Liver (tissue), 9 donors: ENCODE data around the gene FAM184A. TPM values are rescaled to one million over a fixed set of nuclear protein-coding genes. Genes with fewer than 3 reads are reported as not detected.

Experiments used
- DNase-seq: peaks from one replicate; pipeline ENCODE4 v3.0.0-alpha.2; 2017; ENCODE audit warnings: low spot score
- H3K27ac ChIP-seq, 2 donors: one replicate each; pipeline ENCODE4 v1.7.0; 2013; ENCODE audit warnings: inconsistent platforms in 2 of 2, low read length in 2 of 2, control low read depth in 1 of 2, low read depth in 1 of 2, mild to moderate bottlenecking in 1 of 2
- H3K27me3 ChIP-seq, 4 donors: one replicate each; pipeline versions ENCODE4 v1.6.1 to v1.7.0; 2013; ENCODE audit warnings: low read length in 3 of 4, inconsistent platforms in 1 of 4, mild to moderate bottlenecking in 1 of 4, moderate library complexity in 1 of 4; ENCODE audit not compliant: control insufficient read depth in 4 of 4, insufficient read depth in 4 of 4
- H3K36me3 ChIP-seq, 4 donors: one replicate each; pipeline versions ENCODE4 v1.6.1 to v1.7.0; 2013; ENCODE audit warnings: low read length in 3 of 4, mild to moderate bottlenecking in 3 of 4, low read depth in 1 of 4, moderate library complexity in 1 of 4; ENCODE audit not compliant: control insufficient read depth in 4 of 4, insufficient read depth in 3 of 4
- H3K4me1 ChIP-seq, 4 donors: one replicate each; pipeline versions ENCODE4 v1.6.1 to v1.7.0; 2013; ENCODE audit warnings: low read length in 3 of 4, mild to moderate bottlenecking in 3 of 4, moderate library complexity in 1 of 4; ENCODE audit not compliant: control insufficient read depth in 4 of 4, insufficient read depth in 4 of 4
- H3K4me3 ChIP-seq, 3 donors: one replicate each; pipeline versions ENCODE4 v1.6.1 to v1.7.0; 2013; ENCODE audit warnings: low read length in 3 of 3, control low read depth in 1 of 3, low read depth in 1 of 3, mild to moderate bottlenecking in 1 of 3
- H3K9ac ChIP-seq, 2 donors: one replicate each; pipeline ENCODE4 v1.7.0; 2013; ENCODE audit warnings: low read length in 2 of 2, mild to moderate bottlenecking in 2 of 2, moderate library complexity in 2 of 2, control low read depth in 1 of 2, low read depth in 1 of 2
- H3K9me3 ChIP-seq, 4 donors: one replicate each; pipeline versions ENCODE4 v1.6.1 to v1.7.0; 2013; ENCODE audit warnings: low read length in 3 of 4; ENCODE audit not compliant: control insufficient read depth in 4 of 4
- ATF3 ChIP-seq: IDR thresholded peaks from 2 replicates; pipeline ENCODE4 v1.6.1; 2016; ENCODE audit warnings: antibody characterized with exemption
- CTCF ChIP-seq: fragments of 150-350 bp; IDR thresholded peaks from 2 replicates; pipeline ENCODE4 v1.5.1; 2017; ENCODE audit warnings: improper control_type of control experiment, low read depth, low read length; ENCODE audit not compliant: missing input control
- EGR1 ChIP-seq, 2 donors: IDR thresholded peaks; 2 replicates each; pipeline ENCODE4 v1.6.1; 2016 to 2018; ENCODE audit warnings: antibody characterized with exemption in 2 of 2, low read depth in 2 of 2
- FOXA2 ChIP-seq: IDR thresholded peaks from 2 replicates; pipeline ENCODE4 v1.6.1; 2016; ENCODE audit warnings: antibody characterized with exemption
- HNF4A ChIP-seq, 2 donors: conservative IDR thresholded peaks; 2 replicates each; pipeline ENCODE4 v1.6.1; 2016; ENCODE audit warnings: antibody characterized with exemption in 2 of 2, mild to moderate bottlenecking in 2 of 2
- NR2F2 ChIP-seq: IDR thresholded peaks from 2 replicates; pipeline ENCODE4 v1.6.1; 2016; ENCODE audit warnings: antibody characterized with exemption
- RAD21 ChIP-seq, 2 donors: IDR thresholded peaks; 2 replicates each; pipeline ENCODE4 v1.6.1; 2016; ENCODE audit warnings: antibody characterized with exemption in 2 of 2, mild to moderate bottlenecking in 2 of 2
- REST ChIP-seq: IDR thresholded peaks from 2 replicates; pipeline ENCODE4 v1.6.1; 2016; ENCODE audit warnings: antibody characterized with exemption, mild to moderate bottlenecking
- RXRA ChIP-seq, 2 donors: IDR thresholded peaks; 2 replicates each; pipeline ENCODE4 v1.6.1; 2017 to 2018; ENCODE audit warnings: antibody characterized with exemption in 2 of 2, mild to moderate bottlenecking in 1 of 2
- TAF1 ChIP-seq: conservative IDR thresholded peaks from 2 replicates; pipeline ENCODE4 v1.6.1; 2016; ENCODE audit warnings: antibody characterized with exemption, mild to moderate bottlenecking
- YY1 ChIP-seq: IDR thresholded peaks from 2 replicates; pipeline ENCODE4 v1.6.1; 2016; ENCODE audit warnings: antibody characterized with exemption, mild to moderate bottlenecking
- WGBS: extraction: QIAGEN DNeasy Blood & Tissue Kit; methylation state at CpG from one replicate; pipeline ENCODE4 v1.1.7; 2013; 5-methylcytosine and 5-hydroxymethylcytosine counted together
- polyA plus RNA-seq, 2 donors: library from polyadenylated mRNA; stranded (reverse) in 1 of 2; unstranded in 1 of 2; fragments of 200-250 nt in 1 of 2; fragments of >200 nt in 1 of 2; fragmentation: Nextera tagmentation in 1 of 2; extraction: Ambion mirVana in 1 of 2; gene quantifications; one replicate each; pipeline versions ENCODE4 v1.2.1 to v1.2.3, GENCODE V29; 2013 to 2015
- total RNA-seq, 2 donors: library from RNA; depleted of rRNA; stranded (reverse); fragments of >200 nt; gene quantifications; one replicate each; pipeline ENCODE4 v1.2.3, GENCODE V29; 2014
- TF ChIP-seq, protein P1 (sequence below): IDR thresholded peaks from 2 replicates; pipeline ENCODE4 v1.6.1; 2016; ENCODE audit warnings: antibody characterized with exemption
- TF ChIP-seq, protein P2 (sequence below): IDR thresholded peaks from 2 replicates; pipeline ENCODE4 v1.6.1; 2016; ENCODE audit warnings: antibody characterized with exemption
- donor health status: healthy.
- donor health status: healthy.
- donor health status: healthy.
- donor health status: healthy.
- donor health status: healthy.

FAM184A gene
- total and polyA plus RNA-seq, 4 donors, result 1.0 to 7.4 (median 4.0) TPM

DNA sequence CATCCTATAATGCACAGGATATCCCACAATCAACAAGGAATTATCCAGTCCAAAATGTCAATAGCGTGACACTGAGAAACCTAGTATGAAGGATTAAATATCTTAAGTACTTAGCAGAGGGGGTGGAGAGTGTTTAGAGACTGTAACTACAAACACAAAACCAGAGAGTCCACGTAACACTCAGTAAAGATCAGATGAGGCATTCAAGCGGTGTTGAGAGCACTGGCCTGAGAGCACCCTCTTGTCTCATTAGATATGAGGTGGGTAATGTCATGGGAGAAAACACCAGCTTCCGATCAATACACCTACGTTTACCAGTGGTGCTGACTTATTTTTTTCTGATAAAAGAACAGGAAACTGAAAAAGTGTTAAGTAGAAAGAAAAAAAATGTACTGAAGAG lies 2.3 kb downstream of the FAM184A start:
- Histone ChIP-seq H3K9ac (no peak overlapping the region), H3K9me3 (no peaks in the 10 kb centered on the region), H3K4me1 (peaks cover 0 to 14% (median under 1%) of the 10 kb centered on the region in 4 donors), H3K27me3 (no peaks in the 10 kb centered on the region), H3K27ac (no peak overlapping the region), H3K36me3 (no peaks in the 10 kb centered on the region), H3K4me3 (no peak overlapping the region)
- DNase-seq, result no peak
- no peak for TF ChIP-seq REST
- TF ChIP-seq CTCF, result no peak
- TF ChIP-seq, protein P1, sequence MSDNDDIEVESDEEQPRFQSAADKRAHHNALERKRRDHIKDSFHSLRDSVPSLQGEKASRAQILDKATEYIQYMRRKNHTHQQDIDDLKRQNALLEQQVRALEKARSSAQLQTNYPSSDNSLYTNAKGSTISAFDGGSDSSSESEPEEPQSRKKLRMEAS, result no peak
- no peak for TF ChIP-seq EGR1 (IDR thresholded peaks at IDR 0.05; ENCODE audit: low read depth in 2 of 2)
- no peak for TF ChIP-seq NR2F2
- no peak for TF ChIP-seq RAD21 (IDR thresholded peaks at IDR 0.05)
- no peak for TF ChIP-seq ATF3
- no peak for TF ChIP-seq RXRA (IDR thresholded peaks at IDR 0.05)
- no peak for TF ChIP-seq HNF4A (conservative IDR thresholded peaks at IDR 0.05)
- TF ChIP-seq TAF1, result no peak
- TF ChIP-seq YY1, result no peak
- 78% methylated on average over 5 of the region's 5 CpGs for WGBS

DNA sequence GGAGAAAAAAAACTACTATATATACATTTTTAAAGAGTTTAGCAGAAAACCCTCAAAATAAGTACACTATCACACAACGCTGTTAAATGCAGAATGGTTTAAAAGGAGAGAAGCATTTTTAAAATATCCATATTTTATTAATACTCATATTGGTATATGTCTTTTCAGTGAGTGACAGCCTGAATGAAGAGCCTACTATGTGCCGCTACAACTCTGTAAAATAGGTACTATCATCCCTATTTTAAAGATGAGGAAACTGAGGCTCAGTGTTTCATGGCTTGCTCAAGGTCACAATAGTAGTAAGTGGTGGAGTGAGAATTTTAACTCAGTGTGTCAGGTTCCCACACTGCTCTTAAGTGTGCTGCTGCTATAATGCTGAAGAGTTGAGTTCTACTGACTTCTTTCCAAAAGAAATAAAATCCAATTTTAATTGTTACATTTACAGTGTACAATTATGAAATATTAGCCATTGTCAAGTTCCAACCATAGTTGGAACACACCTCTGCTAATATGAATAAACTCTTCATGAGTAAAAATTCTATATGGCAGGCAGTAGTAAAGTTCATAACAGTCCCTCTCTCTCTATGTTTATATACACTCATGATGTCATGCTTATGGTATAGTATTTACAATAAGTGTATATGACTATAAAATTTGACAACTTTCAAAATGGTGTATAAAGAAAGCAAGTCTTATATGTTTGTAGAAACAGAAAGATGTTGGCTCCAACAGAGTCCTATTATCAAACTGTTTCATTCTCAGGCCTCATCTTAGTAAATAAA lies 3.1 kb downstream of the FAM184A start:
- TF ChIP-seq REST (no peak), ATF3 (no peak), FOXA2 (no peak)
- TF ChIP-seq, protein P2, sequence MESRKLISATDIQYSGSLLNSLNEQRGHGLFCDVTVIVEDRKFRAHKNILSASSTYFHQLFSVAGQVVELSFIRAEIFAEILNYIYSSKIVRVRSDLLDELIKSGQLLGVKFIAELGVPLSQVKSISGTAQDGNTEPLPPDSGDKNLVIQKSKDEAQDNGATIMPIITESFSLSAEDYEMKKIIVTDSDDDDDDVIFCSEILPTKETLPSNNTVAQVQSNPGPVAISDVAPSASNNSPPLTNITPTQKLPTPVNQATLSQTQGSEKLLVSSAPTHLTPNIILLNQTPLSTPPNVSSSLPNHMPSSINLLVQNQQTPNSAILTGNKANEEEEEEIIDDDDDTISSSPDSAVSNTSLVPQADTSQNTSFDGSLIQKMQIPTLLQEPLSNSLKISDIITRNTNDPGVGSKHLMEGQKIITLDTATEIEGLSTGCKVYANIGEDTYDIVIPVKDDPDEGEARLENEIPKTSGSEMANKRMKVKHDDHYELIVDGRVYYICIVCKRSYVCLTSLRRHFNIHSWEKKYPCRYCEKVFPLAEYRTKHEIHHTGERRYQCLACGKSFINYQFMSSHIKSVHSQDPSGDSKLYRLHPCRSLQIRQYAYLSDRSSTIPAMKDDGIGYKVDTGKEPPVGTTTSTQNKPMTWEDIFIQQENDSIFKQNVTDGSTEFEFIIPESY, result no peak
- H3K27ac ChIP-seq, result no peak overlapping the region
- H3K9ac ChIP-seq, result no peak overlapping the region
- no peak overlapping the region for H3K4me3 ChIP-seq
- DNase-seq, result no peak
- peaks cover 0 to 14% (median under 1%) of the 10 kb centered on the region in 4 donors for H3K4me1 ChIP-seq
- no peaks in the 10 kb centered on the region for H3K36me3 ChIP-seq
- 97% methylated on average over 2 of the region's 2 CpGs for WGBS
- H3K27me3 ChIP-seq, result no peaks in the 10 kb centered on the region
- H3K9me3 ChIP-seq, result no peaks in the 10 kb centered on the region
